GM19455 (cell line): ENCODE data around the gene CT45A5.
"Not testable (repeated sequence)": the region's sequence is repeated elsewhere in the genome, so short reads cannot be mapped to it uniquely, and the experiment has no call there.

Source experiments
- ATAC-seq: cut with Tn5 transposase; IDR thresholded peaks from one replicate; pipeline ENCODE4 v1.9.1; 2021; ENCODE audit not compliant: unreplicated experiment

CT45A5 gene

GRCh38 chrX:135785403-135785802 lies at the start of gene CT45A5:
TSS of gene CT45A5 (minus strand) at chrX:135785503. CDS start at chrX:135781729, 3,774 bp downstream.
- ATAC-seq = not testable (repeated sequence)

- ATAC-seq = not testable (repeated sequence)
These were observed 34.6 kb upstream of the CT45A5 start, which contains the start of gene CT45A2 for GRCh38 chrX:135819912-135820311. TSS of gene CT45A2 (minus strand) at chrX:135820012. CDS start at chrX:135816265, 3,747 bp downstream.

DNA sequence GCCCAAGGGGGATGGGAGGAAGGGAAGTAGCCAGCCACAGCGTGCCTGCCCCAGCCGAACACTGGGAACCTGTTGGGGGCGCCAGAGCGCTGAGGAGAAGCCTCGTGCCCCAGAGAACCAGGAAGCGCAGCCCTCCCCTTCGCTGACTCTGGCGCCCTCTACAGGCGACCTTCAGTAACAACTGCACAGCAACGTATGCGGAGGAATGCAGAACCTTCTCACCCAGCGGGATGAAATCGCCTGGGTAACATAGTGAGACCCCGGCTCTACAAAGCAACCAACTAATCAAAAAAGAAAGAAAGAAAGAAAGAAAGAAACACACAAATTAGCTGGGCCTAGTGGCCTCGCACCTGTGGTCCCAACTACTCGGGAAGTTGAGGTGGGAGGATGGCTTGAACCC lies 17.4 kb upstream of the CT45A5 start, which contains the start of gene CT45A6:
TSS of gene CT45A6 (minus strand) at position 101 of the 400 bp plus-strand sequence. CDS start 3,794 bp downstream, outside the sequence.
- not testable (repeated sequence) for ATAC-seq

GRCh38 chrX:135768091-135768490 lies 17.2 kb downstream of the CT45A5 start, which contains the start of gene CT45A3:
TSS of gene CT45A3 (minus strand) at chrX:135768191. CDS start at chrX:135764444, 3,747 bp downstream.
- ATAC-seq = not testable (repeated sequence)

DNA sequence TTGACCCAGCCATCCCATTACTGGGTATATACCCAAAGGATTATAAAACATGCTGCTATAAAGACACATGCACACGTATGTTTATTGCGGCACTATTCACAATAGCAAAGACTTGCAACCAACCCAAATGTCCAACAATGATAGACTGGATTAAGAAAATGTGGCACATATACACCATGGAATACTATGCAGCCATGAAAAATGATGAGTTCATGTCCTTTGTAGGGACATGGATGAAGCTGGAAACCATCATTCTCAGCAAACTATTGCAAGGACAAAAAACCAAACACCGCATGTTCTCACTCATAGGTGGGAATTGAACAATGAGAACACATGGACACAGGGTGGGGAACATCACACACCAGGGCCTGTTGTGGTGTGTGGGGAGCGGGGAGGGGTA lies 40.6 kb downstream of the CT45A5 start:
- ATAC-seq = not testable (repeated sequence)

- no peak for ATAC-seq
These were observed 44.0 kb downstream of the CT45A5 start for GRCh38 chrX:135741192-135741715.

- ATAC-seq = peak; percentile 61
These were observed 44.6 kb downstream of the CT45A5 start for GRCh38 chrX:135740681-135741149.

DNA sequence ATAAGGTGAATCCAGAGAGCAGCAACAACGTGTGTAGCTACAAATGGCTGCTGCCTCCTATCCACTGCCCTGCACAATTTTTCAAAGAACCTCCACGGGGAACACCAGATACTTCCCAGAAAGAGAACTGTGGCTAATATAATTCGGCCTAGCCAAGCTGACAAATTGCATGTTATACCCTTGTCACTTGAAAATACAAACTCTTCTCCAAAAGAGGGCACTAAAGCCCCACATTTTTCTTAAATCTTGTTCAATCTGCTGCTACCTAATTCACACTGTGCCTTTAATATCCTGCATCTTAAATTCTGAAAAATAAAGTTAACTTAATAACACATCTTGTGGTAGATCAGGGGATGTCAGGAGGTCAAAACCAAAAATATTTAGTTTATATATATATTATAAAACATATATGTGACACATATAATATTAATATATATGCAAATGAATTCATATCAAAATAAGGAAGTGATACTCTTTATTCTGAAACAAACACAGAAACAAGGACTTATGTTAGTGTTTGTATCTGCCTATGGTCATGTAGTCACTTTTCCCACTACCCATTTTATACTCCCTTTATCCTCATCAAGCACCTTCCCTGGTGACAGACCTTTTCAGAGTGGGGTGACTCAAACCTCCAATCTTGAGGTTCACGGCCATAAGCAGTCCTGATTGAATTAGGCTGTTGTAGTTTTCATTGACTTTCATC lies 47.8 kb downstream of the CT45A5 start:
- ATAC-seq = no peak

DNA sequence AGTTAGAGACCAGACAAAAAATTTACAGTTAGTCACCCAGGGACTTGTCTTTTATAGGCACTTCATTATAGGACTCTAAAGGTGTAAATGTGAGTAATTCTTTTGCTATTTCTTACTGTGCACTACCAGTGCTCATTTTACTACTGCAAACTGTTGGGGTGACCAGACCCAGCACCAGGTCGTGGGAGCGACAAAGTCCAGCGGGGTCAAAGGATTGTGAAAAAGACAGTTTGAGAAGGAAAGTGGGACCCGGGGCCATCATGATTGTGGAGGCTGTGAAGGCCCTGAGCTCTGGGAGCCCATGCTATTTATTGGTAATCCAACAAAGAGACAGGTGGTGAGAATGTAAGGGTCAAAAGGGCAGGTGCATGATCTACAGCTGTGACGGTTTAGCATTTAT lies 50.6 kb downstream of the CT45A5 start:
- not testable (repeated sequence) for ATAC-seq
